BLaER1 (cell line): ENCODE data around the gene GAS6.

Experiments used
- H3K27ac ChIP-seq: shearing (Covaris generic); formaldehyde crosslinking; 2 replicates; pipeline ENCODE4 v1.8.1; 2022
- H3K27me3 ChIP-seq: shearing (Covaris generic); formaldehyde crosslinking; 2 replicates; pipeline ENCODE4 v1.8.1; 2022
- H3K36me3 ChIP-seq: shearing (Covaris generic); formaldehyde crosslinking; 2 replicates; pipeline ENCODE4 v1.8.1; 2022
- H3K4me1 ChIP-seq: shearing (Covaris generic); formaldehyde crosslinking; 2 replicates; pipeline ENCODE4 v1.8.1; 2022
- H3K4me2 ChIP-seq: shearing (Covaris generic); formaldehyde crosslinking; 2 replicates; pipeline ENCODE4 v1.8.1; 2022
- H3K4me3 ChIP-seq: shearing (Covaris generic); formaldehyde crosslinking; 2 replicates; pipeline ENCODE4 v1.8.1; 2022
- H3K9ac ChIP-seq: shearing (Covaris generic); formaldehyde crosslinking; 2 replicates; pipeline ENCODE4 v1.8.1; 2022
- H3K9me3 ChIP-seq: shearing (Covaris generic); formaldehyde crosslinking; 2 replicates; pipeline ENCODE4 v1.8.1; 2022
- H4K20me1 ChIP-seq: shearing (Covaris generic); formaldehyde crosslinking; 2 replicates; pipeline ENCODE4 v1.8.1; 2022
- Cebpa-rat ChIP-seq: shearing (Covaris generic); IDR thresholded peaks from 2 replicates; pipeline ENCODE4 v1.8.1; 2022

Gene GAS6

DNA sequence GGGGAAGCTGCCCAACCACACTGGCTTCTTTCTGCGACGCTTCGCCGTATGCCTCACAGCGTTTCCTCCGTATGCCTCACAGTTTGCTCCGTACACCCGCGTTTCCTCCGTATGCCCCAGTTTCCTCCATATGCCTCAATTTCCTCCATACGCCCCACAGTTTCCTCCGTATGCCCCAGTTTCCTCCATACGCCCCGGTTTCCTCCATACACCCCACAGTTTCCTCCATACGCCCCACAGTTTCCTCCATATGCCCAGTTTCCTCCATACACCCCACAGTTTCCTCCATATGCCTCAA, 22.6 kb downstream of the GAS6 start:
- TF ChIP-seq Cebpa-rat = no peak
- H3K36me3 ChIP-seq = no peaks in the 10 kb centered on the region; the same call in 1 of the 2 replicates

GRCh38 chr13:113840541-113841352, 23.1 kb downstream of the GAS6 start:
- TF ChIP-seq Cebpa-rat = no peak
- 0 out of 2 replicates have a peak, but pooled peaks cover 3% of the 10 kb centered on the region for H3K9me3 ChIP-seq
- H3K36me3 ChIP-seq = no peaks in the 10 kb centered on the region; the same call in 1 of the 2 replicates
- H3K27ac ChIP-seq = peak overlapping the region; percentile 34; the same call in 1 of the 2 replicates
- peak overlapping the region; percentile 66 for H3K4me2 ChIP-seq
- 0 out of 2 replicates have a peak, but pooled peaks cover 9% of the 10 kb centered on the region for H3K27me3 ChIP-seq
- H3K4me1 ChIP-seq = peaks cover 89% of the 10 kb centered on the region
- H4K20me1 ChIP-seq = peaks cover 88% of the 10 kb centered on the region
- no peak overlapping the region for H3K4me3 ChIP-seq
- H3K9ac ChIP-seq = no peak overlapping the region

More for the DNA sequence above, 22.6 kb downstream of the GAS6 start:
- Histone ChIP-seq H3K4me1 (peaks cover 93% of the 10 kb centered on the region), H3K27ac (0 out of 2 replicates have a peak overlapping the region, but pooled peaks have one; percentile 34), H4K20me1 (peaks cover 91% of the 10 kb centered on the region), H3K9me3 (0 out of 2 replicates have a peak, but pooled peaks cover 3% of the 10 kb centered on the region), H3K9ac (no peak overlapping the region), H3K27me3 (peaks cover 11% of the 10 kb centered on the region; the same call in 1 of the 2 replicates), H3K4me3 (no peak overlapping the region), H3K4me2 (peak overlapping the region; percentile 66)

- H3K9ac ChIP-seq = no peak overlapping the region
Measured at GRCh38 chr13:113839536-113840204, 24.2 kb downstream of the GAS6 start.

DNA sequence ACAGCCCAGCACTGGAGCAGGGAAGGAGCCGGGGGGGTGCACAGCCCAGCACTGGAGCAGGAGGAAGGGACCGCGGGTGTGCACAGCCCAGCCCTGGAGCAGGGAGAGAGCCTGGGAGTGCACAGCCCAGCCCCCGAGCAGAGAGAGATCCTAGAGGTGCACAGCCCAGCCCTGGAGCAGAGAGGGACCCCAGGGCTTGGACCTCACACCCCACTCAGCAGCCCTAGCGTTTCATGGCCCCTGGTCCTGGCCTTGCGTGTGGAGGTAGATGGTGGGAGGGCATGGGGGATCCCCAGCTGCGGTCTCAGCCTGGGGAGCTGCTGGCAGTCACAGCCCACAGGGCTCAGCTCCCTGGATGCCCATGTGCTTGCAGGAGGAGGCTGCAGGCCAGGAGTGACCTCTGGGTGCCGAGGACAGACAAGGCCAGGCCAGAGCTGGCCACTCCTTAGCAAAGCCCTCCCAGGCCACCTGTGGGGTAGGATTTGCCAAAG, 25.1 kb downstream of the GAS6 start:
- Histone ChIP-seq H3K27ac (no peak overlapping the region), H4K20me1 (peaks cover 90% of the 10 kb centered on the region), H3K9ac (no peak overlapping the region), H3K9me3 (0 out of 2 replicates have a peak, but pooled peaks cover 3% of the 10 kb centered on the region), H3K36me3 (peaks cover 12% of the 10 kb centered on the region), H3K27me3 (0 out of 2 replicates have a peak, but pooled peaks cover 5% of the 10 kb centered on the region), H3K4me3 (no peak overlapping the region), H3K4me1 (peaks cover 89% of the 10 kb centered on the region), H3K4me2 (peak overlapping the region; percentile 69; the same call in 1 of the 2 replicates)
- TF ChIP-seq Cebpa-rat = no peak

More at GRCh38 chr13:113839536-113840204, 24.2 kb downstream of the GAS6 start:
- peak overlapping the region; percentile 66 for H3K4me2 ChIP-seq
- H3K27me3 ChIP-seq = 0 out of 2 replicates have a peak, but pooled peaks cover 5% of the 10 kb centered on the region
- 0 out of 2 replicates have a peak, but pooled peaks cover 3% of the 10 kb centered on the region for H3K9me3 ChIP-seq
- H3K27ac ChIP-seq = no peak overlapping the region
- peaks cover 3% of the 10 kb centered on the region; the same call in 1 of the 2 replicates for H3K36me3 ChIP-seq
- TF ChIP-seq Cebpa-rat = no peak
- H3K4me1 ChIP-seq = peaks cover 92% of the 10 kb centered on the region
- peaks cover 90% of the 10 kb centered on the region for H4K20me1 ChIP-seq
- H3K4me3 ChIP-seq = no peak overlapping the region

GRCh38 chr13:113837560-113838355, 26.1 kb downstream of the GAS6 start:
- Histone ChIP-seq H4K20me1 (peaks cover 90% of the 10 kb centered on the region), H3K36me3 (peaks cover 22% of the 10 kb centered on the region), H3K4me1 (peaks cover 80% of the 10 kb centered on the region), H3K27ac (peak overlapping the region; percentile 46), H3K27me3 (0 out of 2 replicates have a peak, but pooled peaks cover 5% of the 10 kb centered on the region), H3K4me3 (no peak overlapping the region), H3K9me3 (0 out of 2 replicates have a peak, but pooled peaks cover 3% of the 10 kb centered on the region), H3K4me2 (peak overlapping the region; percentile 69), H3K9ac (0 out of 2 replicates have a peak overlapping the region, but pooled peaks have one; percentile 29)
- TF ChIP-seq Cebpa-rat = no peak

GRCh38 chr13:113836768-113837559, 26.9 kb downstream of the GAS6 start:
- no peak for TF ChIP-seq Cebpa-rat
- peak overlapping the region; percentile 69 for H3K4me2 ChIP-seq
- H4K20me1 ChIP-seq = peaks cover 90% of the 10 kb centered on the region
- no peak overlapping the region for H3K4me3 ChIP-seq
- peak overlapping the region; percentile 46 for H3K27ac ChIP-seq
- H3K9me3 ChIP-seq = no peaks in the 10 kb centered on the region
- 0 out of 2 replicates have a peak overlapping the region, but pooled peaks have one; percentile 29 for H3K9ac ChIP-seq
- H3K36me3 ChIP-seq = peaks cover 30% of the 10 kb centered on the region
- H3K4me1 ChIP-seq = peaks cover 72% of the 10 kb centered on the region
- 0 out of 2 replicates have a peak, but pooled peaks cover 5% of the 10 kb centered on the region for H3K27me3 ChIP-seq

DNA sequence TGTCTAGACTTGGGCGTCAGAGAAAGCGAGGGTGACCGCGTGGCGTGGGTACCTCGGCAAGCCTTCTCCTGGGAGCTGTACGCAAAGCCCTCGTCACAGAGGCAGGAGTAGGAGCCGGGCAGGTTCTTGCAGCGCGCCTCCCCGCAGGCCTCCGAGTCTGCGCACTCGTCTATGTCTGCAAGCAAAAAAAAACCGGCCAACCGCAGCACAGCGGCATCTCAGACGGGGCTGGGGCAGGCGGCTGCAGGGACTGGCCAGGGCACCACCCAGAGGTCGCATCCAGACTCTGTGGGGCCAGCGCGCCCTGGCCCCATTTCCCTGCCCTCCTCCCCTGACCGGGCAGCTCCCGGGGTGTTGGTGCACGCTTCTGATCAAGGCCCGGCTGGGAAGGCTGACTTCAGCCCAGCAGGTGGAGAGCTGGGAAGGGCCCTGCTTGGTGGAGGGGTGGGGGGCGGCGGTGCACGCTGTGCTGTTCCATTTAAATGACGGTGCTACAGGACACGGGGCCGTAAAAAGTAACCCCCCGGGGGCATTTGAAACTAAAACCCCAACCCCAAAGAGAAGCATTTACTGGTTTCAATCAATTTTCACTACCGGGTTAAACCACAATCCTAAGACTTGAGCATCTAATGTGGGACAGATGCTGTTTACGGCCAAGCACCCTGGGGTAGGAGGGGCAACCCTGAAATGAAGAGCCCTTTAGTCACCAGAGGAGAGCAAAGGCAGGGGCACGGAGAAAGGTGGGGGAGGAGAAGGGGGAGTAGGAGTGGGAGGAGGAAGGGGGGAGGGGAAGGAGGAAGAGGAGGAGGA, 28.2 kb downstream of the GAS6 start:
- no peak for TF ChIP-seq Cebpa-rat
- Histone ChIP-seq H3K27me3 (0 out of 2 replicates have a peak, but pooled peaks cover 5% of the 10 kb centered on the region), H3K27ac (no peak overlapping the region), H3K9ac (no peak overlapping the region), H3K4me2 (peak overlapping the region; percentile 64), H3K4me3 (no peak overlapping the region), H3K9me3 (no peaks in the 10 kb centered on the region), H4K20me1 (peaks cover 92% of the 10 kb centered on the region), H3K4me1 (peaks cover 60% of the 10 kb centered on the region), H3K36me3 (peaks cover 30% of the 10 kb centered on the region)
